Coronary artery (tissue), 2 donors: ENCODE measurements around the gene CNOT10.
"Not testable (repeated sequence)": the region's sequence is repeated elsewhere in the genome, so short reads cannot be mapped to it uniquely, and the experiment has no call there.

Experiments used
- DNase-seq: peaks from one replicate; pipeline ENCODE4 v3.0.0-alpha.2; 2017; ENCODE audit warnings: low spot score
- H3K27ac ChIP-seq, 2 donors: fragments of 200-600 bp; sonication (generic); one replicate each; pipeline ENCODE4 v1.5.1; 2016 to 2019
- H3K4me3 ChIP-seq: fragments of 200-600 bp; sonication (generic); 2 replicates; pipeline ENCODE4 v1.5.1; 2016; ENCODE audit warnings: mild to moderate bottlenecking, moderate library complexity
- TF ChIP-seq, protein P1 (sequence below): fragments of 200-600 bp; sonication (generic); IDR thresholded peaks from one replicate; pipeline ENCODE4 v1.5.1; 2019; ENCODE audit warnings: antibody characterized with exemption

The CNOT10 gene

DNA sequence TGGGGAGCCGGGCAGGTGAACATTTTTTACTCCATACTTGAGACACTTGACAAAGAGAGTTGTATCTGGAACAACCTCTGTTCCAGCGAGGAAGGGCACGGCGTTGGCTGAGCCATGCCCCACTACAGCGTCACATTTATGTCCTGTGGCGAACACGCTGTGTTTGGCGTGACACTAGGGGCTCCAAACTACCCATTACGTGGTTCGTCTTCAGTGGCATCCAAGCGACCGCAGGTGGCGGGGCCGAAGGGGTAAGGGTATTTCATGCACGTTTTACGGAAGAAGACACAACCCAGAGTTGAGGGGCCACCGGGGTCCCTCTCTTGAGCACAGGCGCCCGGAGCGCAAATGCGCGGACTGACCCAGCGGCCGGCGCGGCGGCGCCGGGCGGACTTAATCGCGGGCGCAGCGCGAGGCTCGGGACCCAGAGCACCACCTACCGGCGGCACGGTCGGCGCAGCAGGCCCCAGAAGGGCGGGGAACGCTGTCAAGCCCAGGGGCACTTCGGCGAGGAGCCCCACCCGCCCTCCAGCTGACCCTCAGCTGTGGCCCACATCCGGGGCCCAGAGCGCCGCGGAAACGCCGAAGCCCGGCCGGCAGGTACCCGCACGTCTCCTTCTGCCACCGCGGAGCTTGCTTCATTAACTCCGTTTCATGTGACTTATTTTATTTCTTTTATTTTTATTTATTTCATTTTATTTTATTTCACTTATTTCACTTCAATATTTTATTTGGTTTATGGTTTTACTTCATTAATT, 96.4 kb downstream of the CNOT10 start:
- peak; percentile 73 for DNase-seq
- TF ChIP-seq, protein P1, sequence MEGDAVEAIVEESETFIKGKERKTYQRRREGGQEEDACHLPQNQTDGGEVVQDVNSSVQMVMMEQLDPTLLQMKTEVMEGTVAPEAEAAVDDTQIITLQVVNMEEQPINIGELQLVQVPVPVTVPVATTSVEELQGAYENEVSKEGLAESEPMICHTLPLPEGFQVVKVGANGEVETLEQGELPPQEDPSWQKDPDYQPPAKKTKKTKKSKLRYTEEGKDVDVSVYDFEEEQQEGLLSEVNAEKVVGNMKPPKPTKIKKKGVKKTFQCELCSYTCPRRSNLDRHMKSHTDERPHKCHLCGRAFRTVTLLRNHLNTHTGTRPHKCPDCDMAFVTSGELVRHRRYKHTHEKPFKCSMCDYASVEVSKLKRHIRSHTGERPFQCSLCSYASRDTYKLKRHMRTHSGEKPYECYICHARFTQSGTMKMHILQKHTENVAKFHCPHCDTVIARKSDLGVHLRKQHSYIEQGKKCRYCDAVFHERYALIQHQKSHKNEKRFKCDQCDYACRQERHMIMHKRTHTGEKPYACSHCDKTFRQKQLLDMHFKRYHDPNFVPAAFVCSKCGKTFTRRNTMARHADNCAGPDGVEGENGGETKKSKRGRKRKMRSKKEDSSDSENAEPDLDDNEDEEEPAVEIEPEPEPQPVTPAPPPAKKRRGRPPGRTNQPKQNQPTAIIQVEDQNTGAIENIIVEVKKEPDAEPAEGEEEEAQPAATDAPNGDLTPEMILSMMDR, result peak; percentile 84
- no peak overlapping the region for H3K27ac ChIP-seq
- H3K4me3 ChIP-seq, result peak overlapping the region; percentile 74

DNA sequence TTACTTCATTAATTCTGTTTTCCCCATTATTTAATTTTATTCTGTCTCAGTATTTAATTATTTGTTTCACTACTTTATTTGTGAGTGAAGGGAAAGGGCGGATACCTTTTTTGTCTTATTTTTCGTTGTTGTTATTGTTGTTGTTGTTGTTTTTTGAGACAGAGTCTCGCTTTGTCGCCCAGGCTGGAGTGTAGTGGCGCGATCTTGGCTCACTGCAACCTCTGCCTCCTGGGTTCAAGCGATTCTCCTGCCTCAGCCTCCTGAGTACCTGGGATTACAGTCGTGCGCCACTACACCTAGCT, 96.9 kb downstream of the CNOT10 start:
- H3K4me3 ChIP-seq, H3K27ac ChIP-seq, DNase-seq: not testable (repeated sequence)

- Histone ChIP-seq H3K4me3 (no peak overlapping the region), H3K27ac (no peak overlapping the region)
- no peak for DNase-seq
- TF ChIP-seq, protein P1, result no peak
Observed at GRCh38 chr3:32782407-32782806, 97.4 kb downstream of the CNOT10 start.

GRCh38 chr3:32791833-32792232, 106.8 kb downstream of the CNOT10 start:
- no peak overlapping the region for H3K4me3 ChIP-seq
- no peak for DNase-seq
- H3K27ac ChIP-seq, result no peak overlapping the region
- TF ChIP-seq, protein P1, result no peak

DNA sequence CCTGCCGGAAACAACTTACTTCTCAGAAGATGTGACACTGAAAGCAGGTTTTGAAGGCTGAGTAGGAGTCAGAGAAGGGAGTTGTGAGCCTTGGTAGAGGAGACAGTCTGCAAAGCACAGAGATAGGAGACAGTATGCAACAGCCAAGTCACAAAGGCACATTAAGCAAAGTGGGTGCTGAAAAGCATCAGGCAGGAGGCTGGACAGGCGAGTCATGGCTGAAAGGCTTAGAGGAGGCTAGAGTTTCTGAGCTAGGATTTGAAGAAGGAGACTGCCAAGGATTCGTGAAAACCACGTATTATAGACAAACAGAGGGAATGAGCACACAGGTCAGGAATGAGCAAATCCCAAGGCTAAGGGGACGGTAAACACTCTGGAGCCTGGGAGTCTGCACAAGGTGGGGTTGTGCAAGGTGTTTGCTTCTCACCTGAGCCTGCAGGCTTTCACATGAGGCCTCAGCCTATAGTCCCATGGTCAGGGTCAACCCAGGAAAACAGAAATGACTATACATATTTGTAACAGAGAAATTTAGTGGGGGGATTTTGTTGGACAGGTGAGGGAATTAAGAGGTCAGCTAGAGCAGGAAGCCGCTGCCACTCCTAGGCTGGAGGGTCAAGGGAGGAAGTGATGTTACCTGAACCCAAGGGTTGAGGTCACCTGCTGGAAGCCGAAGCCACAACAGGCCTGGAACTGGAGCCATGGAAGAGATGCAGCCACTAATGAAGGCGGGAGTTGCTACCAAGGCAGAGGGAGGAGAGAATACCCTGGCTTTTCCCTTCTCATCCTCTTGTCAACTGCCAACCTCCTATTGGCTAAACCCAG, 109.7 kb downstream of the CNOT10 start:
- TF ChIP-seq, protein P1, result no peak
- DNase-seq, result no peak
- H3K27ac ChIP-seq, result no peak overlapping the region
- H3K4me3 ChIP-seq, result no peak overlapping the region

DNA sequence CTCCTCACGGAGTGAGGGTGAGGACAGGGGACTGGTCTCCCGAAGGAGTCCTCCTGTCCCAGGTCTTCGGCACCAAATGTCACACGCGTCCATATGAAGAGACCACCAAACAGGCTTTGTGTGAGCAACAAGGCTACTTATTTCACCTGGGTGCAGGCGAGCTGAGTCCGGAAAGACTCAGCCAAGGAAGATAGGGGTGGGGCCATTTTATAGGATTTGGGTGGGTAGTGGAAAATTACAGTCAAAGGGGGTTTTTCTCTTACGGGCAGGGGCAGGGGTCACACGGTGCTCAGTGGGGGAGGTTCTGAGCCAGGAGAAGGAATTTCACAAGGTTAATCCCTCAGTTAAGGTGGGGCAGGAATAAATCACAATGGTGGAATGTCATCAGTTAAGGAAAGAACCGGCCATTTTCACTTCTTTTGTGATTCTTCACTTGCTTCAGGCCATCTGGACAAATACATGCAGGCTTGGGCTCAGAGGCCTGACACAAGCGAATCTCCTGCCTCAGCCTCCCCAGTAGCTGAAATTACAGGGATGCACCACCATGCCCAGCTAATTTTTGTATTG, 111.5 kb downstream of the CNOT10 start:
- not testable (repeated sequence) for H3K27ac ChIP-seq, DNase-seq, H3K4me3 ChIP-seq

DNA sequence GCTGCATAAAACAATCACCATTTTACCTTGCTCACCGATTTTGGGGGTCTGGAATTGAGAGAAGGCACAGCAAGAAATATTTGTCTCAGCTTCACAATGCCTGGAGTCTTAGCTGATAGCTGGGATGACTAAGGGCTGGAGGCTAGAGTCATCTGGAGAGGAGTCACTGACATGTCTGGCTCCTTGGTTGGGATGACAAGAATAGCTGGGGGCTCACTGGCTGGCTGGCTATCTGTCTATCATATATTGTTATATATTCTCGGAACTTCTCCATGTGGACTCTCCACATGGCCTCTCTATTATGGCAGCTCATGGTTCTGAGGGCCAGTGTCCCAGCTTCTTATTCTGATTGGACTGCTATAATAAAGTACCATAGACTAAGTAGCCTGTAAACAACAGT, 112.8 kb downstream of the CNOT10 start:
- Histone ChIP-seq H3K4me3 (no peak overlapping the region), H3K27ac (no peak overlapping the region)
- TF ChIP-seq, protein P1, result no peak
- no peak for DNase-seq

- H3K27ac ChIP-seq, DNase-seq, H3K4me3 ChIP-seq: not testable (repeated sequence)
Observed at GRCh38 chr3:32801440-32801839, 116.5 kb downstream of the CNOT10 start.
